Activated CD8-positive, alpha-beta memory T cell treated with anti-CD3 and anti-CD28 coated beads, Interleukin-2, amount 50 U/mL, for 1 hour (primary cell): Measurements from ENCODE around the gene RAB6B.

Experiments
- DNase-seq: peaks from one replicate; pipeline ENCODE4 v3.0.0-alpha.2; 2020; ENCODE audit errors: extremely low read depth

RAB6B gene

GRCh38 chr3:133894353-133895207 is 1.1 kb downstream of the RAB6B start:
- DNase-seq: no peak

GRCh38 chr3:133893683-133894352 is 1.9 kb downstream of the RAB6B start:
- DNase-seq: no peak

GRCh38 chr3:133892541-133893231 is 3.0 kb downstream of the RAB6B start:
- no peak for DNase-seq

GRCh38 chr3:133891662-133892378 is 3.9 kb downstream of the RAB6B start:
- no peak for DNase-seq

- DNase-seq: no peak
Measured at GRCh38 chr3:133890972-133891644, 4.6 kb downstream of the RAB6B start.

- no peak for DNase-seq
Measured at GRCh38 chr3:133890037-133890436, 5.6 kb downstream of the RAB6B start.

GRCh38 chr3:133888726-133889340 is 6.8 kb downstream of the RAB6B start:
- no peak for DNase-seq

GRCh38 chr3:133887803-133888703 is 7.6 kb downstream of the RAB6B start:
- no peak for DNase-seq

- DNase-seq: no peak
Measured at GRCh38 chr3:133887074-133887802, 8.4 kb downstream of the RAB6B start.

GRCh38 chr3:133886031-133886722 is 9.5 kb downstream of the RAB6B start:
- no peak for DNase-seq

- DNase-seq: no peak
Measured at GRCh38 chr3:133884887-133885711, 10.6 kb downstream of the RAB6B start.

GRCh38 chr3:133884054-133884886 is 11.4 kb downstream of the RAB6B start:
- DNase-seq: no peak

- DNase-seq: no peak
Measured at GRCh38 chr3:133883641-133884040, 12.0 kb downstream of the RAB6B start.

- DNase-seq: no peak
Measured at GRCh38 chr3:133882986-133883586, 12.6 kb downstream of the RAB6B start.

GRCh38 chr3:133881939-133882825 is 13.5 kb downstream of the RAB6B start:
- DNase-seq: no peak
